Measurements from ENCODE around the gene RASA4B.
"Not testable (repeated sequence)": the region's sequence is repeated elsewhere in the genome, so short reads cannot be mapped to it uniquely, and the experiment has no call there.

Gene RASA4B

GRCh38 chr7:102511860-102512522 is 5.6 kb downstream of the RASA4B start:
- not testable (repeated sequence) for DNase-seq (ENCODE audit: low read depth)

GRCh38 chr7:102510575-102510974 is 7.0 kb downstream of the RASA4B start:
- DNase-seq (ENCODE audit: low read depth), result not testable (repeated sequence)

GRCh38 chr7:102507410-102508088 is 10.0 kb downstream of the RASA4B start:
- DNase-seq (ENCODE audit: low read depth), result not testable (repeated sequence)

GRCh38 chr7:102505298-102506185 is 12.0 kb downstream of the RASA4B start:
- DNase-seq (ENCODE audit: low read depth), result not testable (repeated sequence)

GRCh38 chr7:102503141-102503540 is 14.4 kb downstream of the RASA4B start:
- DNase-seq (ENCODE audit: low read depth), result not testable (repeated sequence)

- not testable (repeated sequence) for DNase-seq (ENCODE audit: low read depth)
Measured at GRCh38 chr7:102498321-102498720, 19.3 kb downstream of the RASA4B start.

- not testable (repeated sequence) for DNase-seq (ENCODE audit: low read depth)
Measured at GRCh38 chr7:102497308-102497707, 20.3 kb downstream of the RASA4B start.

- DNase-seq (ENCODE audit: low read depth), result not testable (repeated sequence)
Measured at GRCh38 chr7:102496861-102497260, 20.7 kb downstream of the RASA4B start.

- not testable (repeated sequence) for DNase-seq (ENCODE audit: low read depth)
Measured at GRCh38 chr7:102494473-102495149, 23.0 kb downstream of the RASA4B start.

GRCh38 chr7:102494026-102494425 is 23.6 kb downstream of the RASA4B start:
- not testable (repeated sequence) for DNase-seq (ENCODE audit: low read depth)

GRCh38 chr7:102493220-102493935 is 24.2 kb downstream of the RASA4B start:
- DNase-seq (ENCODE audit: low read depth), result not testable (repeated sequence)

- DNase-seq (ENCODE audit: low read depth), result not testable (repeated sequence)
Measured at GRCh38 chr7:102490529-102491075, 27.0 kb downstream of the RASA4B start.

GRCh38 chr7:102484317-102484716 is 33.3 kb downstream of the RASA4B start:
- not testable (repeated sequence) for DNase-seq (ENCODE audit: low read depth)

- not testable (repeated sequence) for DNase-seq (ENCODE audit: low read depth)
Measured at GRCh38 chr7:102481962-102482361, 35.6 kb downstream of the RASA4B start.

GRCh38 chr7:102479982-102480637 is 37.5 kb downstream of the RASA4B start:
- DNase-seq (ENCODE audit: low read depth), result not testable (repeated sequence)

- DNase-seq (ENCODE audit: low read depth), result not testable (repeated sequence)
Measured at GRCh38 chr7:102479209-102479584, 38.4 kb downstream of the RASA4B start.

- not testable (repeated sequence) for DNase-seq (ENCODE audit: low read depth)
Measured at GRCh38 chr7:102478314-102479208, 39.0 kb downstream of the RASA4B start, which contains the start of gene POLR2J. TSS of gene POLR2J (minus strand) at chr7:102478922. CDS start at chr7:102478860, 62 bp downstream.

- not testable (repeated sequence) for DNase-seq (ENCODE audit: low read depth)
Measured at GRCh38 chr7:102474736-102475435, 42.7 kb downstream of the RASA4B start.

Data from non-pigmented ciliary epithelial cell (primary cell).